ENCODE results near the gene PGF.

DNA sequence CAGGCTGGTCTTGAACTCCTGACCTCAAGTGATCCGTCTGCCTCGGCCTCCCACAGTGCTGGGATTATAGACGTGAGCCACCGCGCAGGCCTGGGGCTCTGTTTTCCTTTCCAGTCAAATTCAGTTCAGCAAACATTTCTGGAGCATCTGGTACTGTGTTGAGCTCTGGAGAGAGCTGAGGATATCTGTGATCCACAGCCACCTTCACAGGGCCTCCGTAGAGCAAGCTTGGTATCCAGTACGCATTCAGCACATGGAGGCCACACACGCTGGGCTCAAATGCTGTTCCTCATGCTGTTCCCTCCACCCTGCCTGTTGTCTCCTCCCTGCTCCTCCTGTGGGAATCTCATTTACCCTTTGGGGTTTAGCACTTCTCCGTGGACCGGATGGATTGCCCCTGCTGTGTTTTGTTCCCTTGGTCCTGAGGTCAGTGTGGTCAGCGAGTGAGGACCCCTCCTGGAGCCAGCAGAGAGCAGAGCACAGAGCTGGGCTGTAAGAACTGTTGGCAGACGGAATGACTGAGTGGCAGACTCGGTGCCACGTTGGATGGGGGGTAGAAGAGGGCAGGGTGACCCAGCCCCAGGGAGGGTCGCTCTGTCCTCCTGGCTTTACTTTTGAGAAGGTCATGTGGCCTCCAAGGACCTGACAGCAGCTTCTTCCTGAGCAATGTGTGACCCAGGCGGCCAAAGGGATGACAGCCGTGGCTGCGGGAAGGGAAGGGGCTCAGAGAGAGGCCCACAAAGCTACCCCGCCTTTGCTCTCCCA is 33.2 kb downstream of the PGF start:
- TF ChIP-seq, protein P1, sequence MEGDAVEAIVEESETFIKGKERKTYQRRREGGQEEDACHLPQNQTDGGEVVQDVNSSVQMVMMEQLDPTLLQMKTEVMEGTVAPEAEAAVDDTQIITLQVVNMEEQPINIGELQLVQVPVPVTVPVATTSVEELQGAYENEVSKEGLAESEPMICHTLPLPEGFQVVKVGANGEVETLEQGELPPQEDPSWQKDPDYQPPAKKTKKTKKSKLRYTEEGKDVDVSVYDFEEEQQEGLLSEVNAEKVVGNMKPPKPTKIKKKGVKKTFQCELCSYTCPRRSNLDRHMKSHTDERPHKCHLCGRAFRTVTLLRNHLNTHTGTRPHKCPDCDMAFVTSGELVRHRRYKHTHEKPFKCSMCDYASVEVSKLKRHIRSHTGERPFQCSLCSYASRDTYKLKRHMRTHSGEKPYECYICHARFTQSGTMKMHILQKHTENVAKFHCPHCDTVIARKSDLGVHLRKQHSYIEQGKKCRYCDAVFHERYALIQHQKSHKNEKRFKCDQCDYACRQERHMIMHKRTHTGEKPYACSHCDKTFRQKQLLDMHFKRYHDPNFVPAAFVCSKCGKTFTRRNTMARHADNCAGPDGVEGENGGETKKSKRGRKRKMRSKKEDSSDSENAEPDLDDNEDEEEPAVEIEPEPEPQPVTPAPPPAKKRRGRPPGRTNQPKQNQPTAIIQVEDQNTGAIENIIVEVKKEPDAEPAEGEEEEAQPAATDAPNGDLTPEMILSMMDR (IDR thresholded peaks at IDR 0.05; ENCODE audit: insufficient read depth, low read length) = no peak
- no peak for TF ChIP-seq GABPA (IDR thresholded peaks at IDR 0.05; ENCODE audit: low read depth)
- TF ChIP-seq SPI1 (IDR thresholded peaks at IDR 0.05; ENCODE audit: borderline replicate concordance, low read depth) = no peak

Data from HL-60 (cell line).